Vagina (tissue), 2 donors: Measurements from ENCODE around the gene FNDC3A. TPM values are rescaled to one million over a fixed set of nuclear protein-coding genes. Genes with fewer than 3 reads are reported as not detected.

Experiments used
- DNase-seq, 2 donors: peaks; one replicate each; pipeline ENCODE4 v3.0.0-alpha.2; 2017; ENCODE audit errors: extremely low spot score in 2 of 2
- H3K27ac ChIP-seq: fragments of 200-600 bp; sonication (generic); one replicate; pipeline ENCODE4 v1.5.1; 2019
- H3K27me3 ChIP-seq: fragments of 200-600 bp; sonication (generic); one replicate; pipeline ENCODE4 v1.5.1; 2019
- H3K36me3 ChIP-seq, 2 donors: fragments of 200-600 bp; sonication (generic); one replicate each; pipeline ENCODE4 v1.5.1; 2017 to 2019
- H3K4me1 ChIP-seq: fragments of 200-600 bp; sonication (generic); one replicate; pipeline ENCODE4 v1.5.1; 2019
- H3K4me3 ChIP-seq, 2 donors: fragments of 200-600 bp; sonication (generic); 1 replicate in 1 of 2; 2 replicates in 1 of 2; pipeline ENCODE4 v1.5.1; 2016 to 2019
- H3K9me3 ChIP-seq: fragments of 200-600 bp; sonication (generic); one replicate; pipeline ENCODE4 v1.5.1; 2019
- POLR2A ChIP-seq, 2 donors: fragments of 450-650 bp; IDR thresholded peaks; one replicate each; pipeline ENCODE4 v1.6.1; 2017; ENCODE audit warnings: antibody characterized with exemption in 2 of 2, mild to moderate bottlenecking in 2 of 2, moderate library complexity in 2 of 2
- POLR2AphosphoS5 ChIP-seq, 2 donors: sonication (generic); formaldehyde crosslinking; IDR thresholded peaks; one replicate each; pipeline ENCODE4 v1.9.0; 2017; ENCODE audit warnings: antibody characterized with exemption in 2 of 2, mild to moderate bottlenecking in 2 of 2, low read depth in 1 of 2; ENCODE audit not compliant: insufficient read depth in 1 of 2
- intact Hi-C: fragments of 100-400 bp; cut with DNase I; formaldehyde crosslinking; loops from one replicate; pipeline ENCODE4 v1.15.1; 2023
- total RNA-seq: library from RNA; depleted of rRNA; stranded (reverse); fragments of >200 nt; gene quantifications from one replicate; pipeline ENCODE4 v1.2.3, GENCODE V29; 2016
- TF ChIP-seq, protein P1 (sequence below), 3 experiments: fragments of 450-650 bp in 2 of 3; fragments of 200-600 bp in 1 of 3; sonication (generic) in 1 of 3; IDR thresholded peaks; one replicate each; pipeline ENCODE4 v1.5.1; 2017 to 2019; ENCODE audit warnings: antibody characterized with exemption in 3 of 3, mild to moderate bottlenecking in 2 of 3, moderate library complexity in 2 of 3

FNDC3A gene
- total RNA-seq, 1 donor from 2014 or later = 32.2 TPM

DNA sequence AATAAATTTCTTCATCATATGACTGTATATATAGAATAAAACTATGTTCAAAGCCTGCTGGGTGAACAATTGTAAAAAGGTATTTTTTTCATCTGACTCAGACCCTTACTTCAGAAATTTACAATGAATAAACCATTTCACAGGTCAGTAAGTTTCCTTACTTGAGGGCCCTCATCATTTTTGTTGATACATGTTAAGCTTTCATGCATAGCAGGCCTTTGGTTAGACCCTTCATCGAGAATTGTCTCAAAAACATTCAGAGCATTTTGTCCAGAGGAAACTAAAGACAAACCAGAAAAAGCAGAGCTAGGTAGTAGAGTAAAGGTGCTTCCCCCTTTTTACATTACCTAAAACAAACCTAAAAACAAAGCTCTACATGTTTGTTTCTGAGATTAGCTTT, 46.2 kb downstream of the FNDC3A start:
- Histone ChIP-seq H3K9me3 (no peaks in the 10 kb centered on the region), H3K27ac (no peak overlapping the region), H3K4me1 (no peaks in the 10 kb centered on the region), H3K36me3 (no peaks in the 10 kb centered on the region), H3K4me3 (no peak overlapping the region), H3K27me3 (no peaks in the 10 kb centered on the region)
- TF ChIP-seq, protein P1, sequence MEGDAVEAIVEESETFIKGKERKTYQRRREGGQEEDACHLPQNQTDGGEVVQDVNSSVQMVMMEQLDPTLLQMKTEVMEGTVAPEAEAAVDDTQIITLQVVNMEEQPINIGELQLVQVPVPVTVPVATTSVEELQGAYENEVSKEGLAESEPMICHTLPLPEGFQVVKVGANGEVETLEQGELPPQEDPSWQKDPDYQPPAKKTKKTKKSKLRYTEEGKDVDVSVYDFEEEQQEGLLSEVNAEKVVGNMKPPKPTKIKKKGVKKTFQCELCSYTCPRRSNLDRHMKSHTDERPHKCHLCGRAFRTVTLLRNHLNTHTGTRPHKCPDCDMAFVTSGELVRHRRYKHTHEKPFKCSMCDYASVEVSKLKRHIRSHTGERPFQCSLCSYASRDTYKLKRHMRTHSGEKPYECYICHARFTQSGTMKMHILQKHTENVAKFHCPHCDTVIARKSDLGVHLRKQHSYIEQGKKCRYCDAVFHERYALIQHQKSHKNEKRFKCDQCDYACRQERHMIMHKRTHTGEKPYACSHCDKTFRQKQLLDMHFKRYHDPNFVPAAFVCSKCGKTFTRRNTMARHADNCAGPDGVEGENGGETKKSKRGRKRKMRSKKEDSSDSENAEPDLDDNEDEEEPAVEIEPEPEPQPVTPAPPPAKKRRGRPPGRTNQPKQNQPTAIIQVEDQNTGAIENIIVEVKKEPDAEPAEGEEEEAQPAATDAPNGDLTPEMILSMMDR (IDR thresholded peaks at IDR 0.05) = no peak
- TF ChIP-seq POLR2AphosphoS5 (IDR thresholded peaks at IDR 0.05; ENCODE audit: insufficient read depth in 1 of 2, low read depth in 1 of 2) = no peak
- TF ChIP-seq POLR2A (IDR thresholded peaks at IDR 0.05) = no peak
- intact Hi-C loops = no loop called here
- DNase-seq = no peak

DNA sequence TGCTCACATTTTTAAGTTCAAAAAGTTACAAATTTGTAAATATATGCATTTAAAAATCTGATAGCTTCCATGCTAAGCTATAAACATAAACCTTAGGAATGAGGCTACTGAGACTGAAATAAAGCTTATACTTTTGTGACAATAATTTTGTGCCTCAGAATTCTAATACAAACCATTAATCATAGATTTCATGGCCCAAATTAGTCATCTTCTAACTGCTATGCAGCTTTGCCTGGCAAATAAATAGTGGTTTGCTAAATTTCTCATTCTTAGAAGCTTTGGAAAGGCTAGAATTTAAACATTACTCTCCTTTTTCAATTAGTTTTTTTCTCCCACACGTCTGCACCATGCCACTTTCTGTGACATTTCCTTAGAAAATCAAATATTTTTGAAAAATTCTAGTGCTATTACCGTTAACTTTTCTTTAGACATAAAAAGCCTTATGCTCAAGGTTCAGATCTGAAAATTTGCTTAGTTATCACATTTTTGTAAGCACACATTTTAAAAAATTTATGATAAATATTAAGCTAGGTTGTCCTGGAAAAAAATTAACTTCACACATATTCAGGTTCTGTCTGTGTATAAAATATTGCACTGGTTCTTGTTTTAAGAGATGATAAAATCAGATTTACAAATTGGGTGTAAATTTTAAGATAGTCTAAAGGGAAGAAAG, 46.9 kb downstream of the FNDC3A start:
- no peaks in the 10 kb centered on the region for H3K9me3 ChIP-seq
- H3K4me3 ChIP-seq = no peak overlapping the region
- intact Hi-C loops = no loop called here
- no peaks in the 10 kb centered on the region for H3K4me1 ChIP-seq
- TF ChIP-seq POLR2AphosphoS5 (IDR thresholded peaks at IDR 0.05; ENCODE audit: insufficient read depth in 1 of 2, low read depth in 1 of 2) = no peak
- TF ChIP-seq, protein P1 (IDR thresholded peaks at IDR 0.05) = no peak
- no peak for TF ChIP-seq POLR2A (IDR thresholded peaks at IDR 0.05)
- no peaks in the 10 kb centered on the region for H3K27me3 ChIP-seq
- H3K27ac ChIP-seq = no peak overlapping the region
- no peak for DNase-seq
- H3K36me3 ChIP-seq = no peaks in the 10 kb centered on the region

DNA sequence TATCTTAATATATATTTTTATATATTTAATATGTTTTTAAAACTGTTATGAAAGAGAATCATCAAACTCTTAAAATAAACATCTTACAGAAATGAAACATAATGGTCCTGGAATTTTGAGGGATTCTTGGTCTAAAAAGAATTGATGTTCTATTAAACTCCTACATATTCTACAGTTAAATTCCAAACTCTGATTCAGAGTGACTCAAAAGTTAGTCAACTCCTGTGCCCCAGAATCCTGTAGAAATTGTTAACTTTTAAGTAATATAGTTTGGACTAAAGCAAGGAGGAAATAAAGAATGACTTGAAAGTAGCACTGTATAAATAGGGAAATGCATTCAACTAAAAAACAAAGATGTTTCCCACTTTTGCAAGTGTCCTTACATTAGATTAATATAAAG, 47.7 kb downstream of the FNDC3A start:
- TF ChIP-seq POLR2AphosphoS5 (IDR thresholded peaks at IDR 0.05; ENCODE audit: insufficient read depth in 1 of 2, low read depth in 1 of 2) (no peak), POLR2A (IDR thresholded peaks at IDR 0.05) (no peak)
- TF ChIP-seq, protein P1 (IDR thresholded peaks at IDR 0.05) = no peak
- H3K27ac ChIP-seq = no peak overlapping the region
- DNase-seq = no peak
- no peaks in the 10 kb centered on the region for H3K27me3 ChIP-seq
- no peak overlapping the region for H3K4me3 ChIP-seq
- H3K9me3 ChIP-seq = no peaks in the 10 kb centered on the region
- no peaks in the 10 kb centered on the region for H3K36me3 ChIP-seq
- intact Hi-C loops = no loop called here
- no peaks in the 10 kb centered on the region for H3K4me1 ChIP-seq

DNA sequence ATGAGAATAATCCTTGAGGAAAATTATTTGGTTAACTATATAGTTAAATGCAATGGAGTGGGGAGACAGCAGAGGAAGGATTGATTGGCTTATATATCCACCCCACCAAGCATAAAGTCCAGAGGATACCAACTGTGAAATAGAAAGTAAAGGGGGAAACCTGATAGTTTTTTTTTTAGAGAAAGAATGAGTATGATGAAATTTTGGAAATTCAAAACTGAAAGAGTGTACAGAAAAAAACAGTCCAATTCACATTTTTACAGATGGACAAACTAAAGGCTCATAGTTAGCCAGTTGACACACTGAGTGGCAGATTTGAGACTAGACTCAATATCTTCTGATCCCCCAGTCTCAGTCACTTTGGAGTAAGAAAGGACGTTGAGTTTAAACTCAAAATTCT, 51.1 kb downstream of the FNDC3A start:
- no peak overlapping the region for H3K4me3 ChIP-seq
- intact Hi-C loops = no loop called here
- H3K9me3 ChIP-seq = no peaks in the 10 kb centered on the region
- no peaks in the 10 kb centered on the region for H3K27me3 ChIP-seq
- no peaks in the 10 kb centered on the region for H3K36me3 ChIP-seq
- DNase-seq = no peak
- H3K4me1 ChIP-seq = no peaks in the 10 kb centered on the region
- TF ChIP-seq, protein P1 (IDR thresholded peaks at IDR 0.05) = no peak
- TF ChIP-seq POLR2AphosphoS5 (IDR thresholded peaks at IDR 0.05; ENCODE audit: insufficient read depth in 1 of 2, low read depth in 1 of 2) = no peak
- no peak for TF ChIP-seq POLR2A (IDR thresholded peaks at IDR 0.05)
- H3K27ac ChIP-seq = no peak overlapping the region

DNA sequence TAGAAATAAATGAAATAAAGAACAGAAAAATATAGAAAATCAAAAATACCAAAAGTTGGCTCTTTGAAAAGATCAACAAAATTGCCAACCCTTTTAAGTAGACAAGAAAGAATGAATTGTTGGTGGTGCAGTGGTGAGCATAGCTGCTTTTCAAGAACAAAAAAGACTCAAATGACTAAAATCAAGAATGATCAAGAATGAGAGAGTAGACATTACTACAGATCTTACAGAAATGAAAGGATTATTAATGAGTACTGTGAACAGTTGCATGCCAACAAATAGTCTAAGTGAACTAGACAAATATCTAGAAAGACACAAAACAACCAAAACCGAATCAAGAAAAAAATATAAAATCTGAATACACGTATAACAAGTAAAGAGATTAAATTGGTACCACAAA, 53.9 kb downstream of the FNDC3A start:
- Histone ChIP-seq H3K36me3 (no peaks in the 10 kb centered on the region), H3K9me3 (no peaks in the 10 kb centered on the region), H3K27me3 (no peaks in the 10 kb centered on the region), H3K27ac (no peak overlapping the region), H3K4me3 (no peak overlapping the region), H3K4me1 (no peaks in the 10 kb centered on the region)
- TF ChIP-seq, protein P1 (IDR thresholded peaks at IDR 0.05) = no peak
- no peak for TF ChIP-seq POLR2AphosphoS5 (IDR thresholded peaks at IDR 0.05; ENCODE audit: insufficient read depth in 1 of 2, low read depth in 1 of 2)
- TF ChIP-seq POLR2A (IDR thresholded peaks at IDR 0.05) = no peak
- intact Hi-C loops = no loop called here
- no peak for DNase-seq
